DMS 273 treated with DMSO at 0.1 percent for 48 hours (cell line): ENCODE measurements around the gene CSAD.
"Not testable (repeated sequence)": the region's sequence is repeated elsewhere in the genome, so short reads cannot be mapped to it uniquely, and the experiment has no call there.

ENCODE experiments used
- DNase-seq: peaks from one replicate; lab custom pipeline; 2025; lab: John Stamatoyannopoulos, UW

The CSAD gene

GRCh38 chr12:53179687-53180219 is 972 bp downstream of the CSAD start:
- no peak for DNase-seq

GRCh38 chr12:53178803-53179202 is 1.9 kb downstream of the CSAD start:
- DNase-seq = not testable (repeated sequence)

- DNase-seq = not testable (repeated sequence)
Observed at GRCh38 chr12:53177447-53177846, 3.3 kb downstream of the CSAD start.

- no peak for DNase-seq
Observed at GRCh38 chr12:53176750-53177149, 4.0 kb downstream of the CSAD start.

- peak; percentile 4 for DNase-seq
Observed at GRCh38 chr12:53174881-53175491, 5.7 kb downstream of the CSAD start.

GRCh38 chr12:53173085-53173715 is 7.5 kb downstream of the CSAD start:
- DNase-seq = no peak

GRCh38 chr12:53172352-53172751 is 8.4 kb downstream of the CSAD start:
- DNase-seq = no peak

GRCh38 chr12:53171725-53172329 is 8.9 kb downstream of the CSAD start:
- no peak for DNase-seq

- DNase-seq = no peak
Observed at GRCh38 chr12:53170876-53171724, 9.6 kb downstream of the CSAD start.

- no peak for DNase-seq
Observed at GRCh38 chr12:53170215-53170614, 10.5 kb downstream of the CSAD start.

- no peak for DNase-seq
Observed at GRCh38 chr12:53169644-53170043, 11.1 kb downstream of the CSAD start.

- no peak for DNase-seq
Observed at GRCh38 chr12:53166837-53167236, 13.9 kb downstream of the CSAD start.

GRCh38 chr12:53163008-53163407 is 17.7 kb downstream of the CSAD start:
- DNase-seq = not testable (repeated sequence)

- DNase-seq = no peak
Observed at GRCh38 chr12:53161119-53161911, 19.4 kb downstream of the CSAD start.

- DNase-seq = no peak
Observed at GRCh38 chr12:53160673-53161072, 20.1 kb downstream of the CSAD start.

GRCh38 chr12:53160000-53160399 is 20.7 kb downstream of the CSAD start:
- DNase-seq = no peak

GRCh38 chr12:53159195-53159839 is 21.4 kb downstream of the CSAD start:
- DNase-seq = peak; percentile 34

GRCh38 chr12:53152390-53152789 is 28.3 kb downstream of the CSAD start:
- DNase-seq = no peak

GRCh38 chr12:53151039-53151438 is 29.7 kb downstream of the CSAD start:
- no peak for DNase-seq

GRCh38 chr12:53147653-53148052 is 33.1 kb downstream of the CSAD start:
- no peak for DNase-seq

GRCh38 chr12:53147181-53147580 is 33.5 kb downstream of the CSAD start:
- no peak for DNase-seq
